ENCODE measurements around the gene ARMC8.

DNA sequence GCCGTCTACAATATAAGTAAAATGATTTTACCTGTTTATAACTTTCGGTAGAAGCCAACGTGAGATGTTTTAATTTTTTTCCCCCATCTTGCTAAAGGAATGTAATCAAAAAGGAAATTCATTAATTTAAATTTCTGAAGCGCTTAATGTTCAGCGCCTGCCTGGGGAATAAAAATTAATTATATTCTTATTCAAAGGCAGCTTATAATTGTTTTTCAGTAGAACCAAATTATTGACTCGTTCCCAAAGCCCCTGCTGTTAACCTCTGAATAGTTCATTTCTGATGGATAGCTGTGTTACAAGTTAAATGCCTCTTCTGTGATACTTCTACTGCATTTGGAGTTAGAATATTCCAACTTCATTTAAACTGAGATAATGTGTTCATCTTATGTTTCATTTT is 51.6 kb downstream of the ARMC8 start:
- TF ChIP-seq ESRRG (CRISPR knock-in tag; IDR thresholded peaks at IDR 0.05) (no peak), PATZ1 (CRISPR knock-in tag; IDR thresholded peaks at IDR 0.05; ENCODE audit: borderline replicate concordance) (no peak), OSR1 (CRISPR knock-in tag; IDR thresholded peaks at IDR 0.05) (no peak), RARB (CRISPR knock-in tag; IDR thresholded peaks at IDR 0.05) (no peak)
